ENCODE data around the gene CD99. TPM values are rescaled to one million over a fixed set of nuclear protein-coding genes. Genes with fewer than 3 reads are reported as not detected.

The CD99 gene
- total and polyA plus RNA-seq, 3 donors from 2014 or later: 450 to 1,032 (median 733) TPM

- H3K27me3 ChIP-seq: no peaks in the 10 kb centered on the region
- no peaks in the 10 kb centered on the region for H3K4me1 ChIP-seq
- TF ChIP-seq CTCF (IDR thresholded peaks at IDR 0.05) (no peak), POLR2A (IDR thresholded peaks at IDR 0.05) (no peak)
- no peak overlapping the region for H3K27ac ChIP-seq
- no peaks in the 10 kb centered on the region for H3K9me3 ChIP-seq
- H3K4me3 ChIP-seq: no peak overlapping the region
- intact Hi-C loops (cut with DNase I; ENCODE audit: low total_unique reads): no loop called here
- DNase-seq: no peak
- H3K36me3 ChIP-seq (ENCODE audit: low read depth, missing control alignments): no peaks in the 10 kb centered on the region
- 81 to 89% methylated on average over 9 of the region's 9 CpGs for WGBS, 2 donors
Measured at GRCh38 chrX:2732076-2732475, 41.0 kb downstream of the CD99 start.

GRCh38 chrX:2732649-2733048 lies 41.6 kb downstream of the CD99 start:
- TF ChIP-seq POLR2A (IDR thresholded peaks at IDR 0.05) (no peak), CTCF (IDR thresholded peaks at IDR 0.05) (no peak)
- H3K36me3 ChIP-seq (ENCODE audit: low read depth, missing control alignments): no peaks in the 10 kb centered on the region
- intact Hi-C loops (cut with DNase I; ENCODE audit: low total_unique reads): no loop called here
- no peak overlapping the region for H3K27ac ChIP-seq
- H3K27me3 ChIP-seq: no peaks in the 10 kb centered on the region
- no peak overlapping the region for H3K4me3 ChIP-seq
- no peak for DNase-seq
- H3K4me1 ChIP-seq: no peaks in the 10 kb centered on the region
- H3K9me3 ChIP-seq: no peaks in the 10 kb centered on the region

- Histone ChIP-seq H3K4me3 (no peak overlapping the region), H3K27me3 (no peaks in the 10 kb centered on the region), H3K4me1 (no peaks in the 10 kb centered on the region), H3K27ac (no peak overlapping the region), H3K36me3 (ENCODE audit: low read depth, missing control alignments) (no peaks in the 10 kb centered on the region), H3K9me3 (no peaks in the 10 kb centered on the region)
- 90 to 97% methylated on average over 9 of the region's 9 CpGs for WGBS, 2 donors
- DNase-seq: no peak
- intact Hi-C loops (cut with DNase I; ENCODE audit: low total_unique reads): no loop called here
- no peak for TF ChIP-seq CTCF (IDR thresholded peaks at IDR 0.05)
- no peak for TF ChIP-seq POLR2A (IDR thresholded peaks at IDR 0.05)
Measured at GRCh38 chrX:2733286-2733685, 42.2 kb downstream of the CD99 start.

- Histone ChIP-seq H3K4me3 (no peak overlapping the region), H3K27ac (no peak overlapping the region), H3K36me3 (ENCODE audit: low read depth, missing control alignments) (no peaks in the 10 kb centered on the region), H3K9me3 (no peaks in the 10 kb centered on the region), H3K4me1 (no peaks in the 10 kb centered on the region), H3K27me3 (no peaks in the 10 kb centered on the region)
- 93 to 94% methylated on average over 4 of the region's 4 CpGs for WGBS, 2 donors
- TF ChIP-seq POLR2A (IDR thresholded peaks at IDR 0.05): no peak
- TF ChIP-seq CTCF (IDR thresholded peaks at IDR 0.05): no peak
- intact Hi-C loops (cut with DNase I; ENCODE audit: low total_unique reads): no loop called here
- DNase-seq: no peak
Measured at GRCh38 chrX:2735270-2735669, 44.2 kb downstream of the CD99 start.

- 85 to 92% methylated on average over 11 of the region's 11 CpGs for WGBS, 2 donors
- Histone ChIP-seq H3K9me3 (no peaks in the 10 kb centered on the region), H3K4me3 (no peak overlapping the region), H3K4me1 (no peaks in the 10 kb centered on the region), H3K27me3 (no peaks in the 10 kb centered on the region), H3K36me3 (ENCODE audit: low read depth, missing control alignments) (no peaks in the 10 kb centered on the region), H3K27ac (no peak overlapping the region)
- intact Hi-C loops (cut with DNase I; ENCODE audit: low total_unique reads): no loop called here
- DNase-seq: no peak
- TF ChIP-seq CTCF (IDR thresholded peaks at IDR 0.05) (no peak), POLR2A (IDR thresholded peaks at IDR 0.05) (no peak)
Measured at GRCh38 chrX:2740672-2741071, 49.6 kb downstream of the CD99 start.

Data from testis (tissue), 3 donors.